HepG2 (cell line): ENCODE results near the gene RBBP8NL. TPM values are rescaled to one million over a fixed set of nuclear protein-coding genes. Genes with fewer than 3 reads are reported as not detected.
A peak's percentile ranks its signal among the peaks of the same experiment; 100 is the strongest.

Experiments used
- ATM ChIP-seq: fragments of 450-650 bp; IDR thresholded peaks from 2 replicates; pipeline ENCODE4 v1.7.1; 2017; ENCODE audit warnings: mild to moderate bottlenecking, borderline replicate concordance
- DR1 ChIP-seq: sonication (generic); formaldehyde crosslinking; IDR thresholded peaks from 2 replicates; pipeline ENCODE4 v1.8.0; 2021; ENCODE audit warnings: mild to moderate bottlenecking, missing genetic modification reagents, inconsistent platforms
- EHMT2 ChIP-seq: fragments of 200-600 bp; sonication (generic); IDR thresholded peaks from 2 replicates; pipeline ENCODE4 v1.7.0; 2017; ENCODE audit warnings: antibody characterized with exemption, low read depth, low read length, borderline replicate concordance
- ETV6 ChIP-seq: sonication (generic); formaldehyde crosslinking; conservative IDR thresholded peaks from 2 replicates; pipeline ENCODE4 v1.4.0; 2020; ENCODE audit warnings: missing genetic modification reagents
- MLLT10 ChIP-seq: sonication (generic); formaldehyde crosslinking; IDR thresholded peaks from 2 replicates; pipeline ENCODE4 v1.4.0; 2020; ENCODE audit warnings: missing genetic modification reagents
- PTBP1 ChIP-seq: fragments of 200-400 bp; formaldehyde crosslinking; IDR thresholded peaks from 2 replicates; pipeline ENCODE4 v1.6.1; 2018; ENCODE audit warnings: low read length, low read depth; ENCODE audit not compliant: poor library complexity, severe bottlenecking
- SIX1 ChIP-seq: sonication (generic); formaldehyde crosslinking; IDR thresholded peaks from 2 replicates; pipeline ENCODE4 v1.4.0; 2020; ENCODE audit warnings: missing genetic modification reagents, borderline replicate concordance
- SNAI1 ChIP-seq: sonication (generic); formaldehyde crosslinking; IDR thresholded peaks from 2 replicates; pipeline ENCODE4 v1.5.0; 2020; ENCODE audit warnings: mild to moderate bottlenecking, missing genetic modification reagents, borderline replicate concordance
- THYN1 ChIP-seq: sonication (generic); formaldehyde crosslinking; IDR thresholded peaks from 2 replicates; pipeline ENCODE4 v1.8.1; 2023; ENCODE audit warnings: low read depth, mild to moderate bottlenecking, moderate library complexity, missing genetic modification reagents, borderline replicate concordance
- ZBTB20 ChIP-seq: sonication (generic); formaldehyde crosslinking; IDR thresholded peaks from 2 replicates; pipeline ENCODE4 v1.8.1; 2023; ENCODE audit warnings: missing genetic modification reagents, low read depth, mild to moderate bottlenecking, borderline replicate concordance
- ZKSCAN1 ChIP-seq: fragments of 150-350 bp; IDR thresholded peaks from 2 replicates; pipeline ENCODE4 v1.6.1; 2014; ENCODE audit warnings: low read length
- ZMYM3 ChIP-seq: sonication (generic); formaldehyde crosslinking; IDR thresholded peaks from 2 replicates; pipeline ENCODE4 v1.5.1; 2020; ENCODE audit warnings: mild to moderate bottlenecking, missing genetic modification reagents
- ZNF337 ChIP-seq: sonication (generic); formaldehyde crosslinking; IDR thresholded peaks from 2 replicates; pipeline ENCODE4 v1.5.1; 2020; ENCODE audit warnings: missing genetic modification reagents, low read depth, mild to moderate bottlenecking, borderline replicate concordance
- ZNF33B ChIP-seq: sonication (generic); formaldehyde crosslinking; IDR thresholded peaks from 2 replicates; pipeline ENCODE4 v1.5.1; 2020; ENCODE audit warnings: mild to moderate bottlenecking, missing genetic modification reagents
- ZNF383 ChIP-seq: sonication (generic); formaldehyde crosslinking; IDR thresholded peaks from 2 replicates; pipeline ENCODE4 v1.4.0; 2020; ENCODE audit warnings: missing genetic modification reagents, mild to moderate bottlenecking, borderline replicate concordance
- ZSCAN22 ChIP-seq: sonication (generic); formaldehyde crosslinking; IDR thresholded peaks from 2 replicates; pipeline ENCODE4 v1.4.0; 2020; ENCODE audit warnings: mild to moderate bottlenecking, missing genetic modification reagents
- polyA plus RNA-seq, 8 experiments: library from polyadenylated mRNA; depleted of rRNA in 3 of 8; stranded (reverse) in 7 of 8; unstranded in 1 of 8; fragments of >200 nt; fragmentation: Illumina TruSeq in 4 of 8; extraction: Trizol in 4 of 8; gene quantifications; 2 replicates each; pipeline versions ENCODE4 v1.2.1 to v1.2.3, GENCODE V29; 2011 to 2016; ENCODE audit warnings: low read depth in 4 of 8, missing spikeins in 1 of 8, mixed read lengths in 1 of 8; ENCODE audit not compliant: insufficient read depth in 1 of 8
- total RNA-seq, 5 experiments: library from RNA; depleted of rRNA; stranded (reverse); fragments of >200 nt; fragmentation: Illumina TruSeq; extraction: Trizol; gene quantifications; 2 replicates each; pipeline ENCODE4 v1.2.3, GENCODE V29; 2016; ENCODE audit warnings: low read depth in 1 of 5
- TF ChIP-seq, protein P1 (sequence below), 2 experiments: IDR thresholded peaks; 2 replicates each; pipeline ENCODE4 v1.6.1; 2011 to 2012; ENCODE audit warnings: low read length in 2 of 2, borderline replicate concordance in 1 of 2, low read depth in 1 of 2, mild to moderate bottlenecking in 1 of 2, moderate library complexity in 1 of 2
- TF ChIP-seq, protein P2 (sequence below): sonication (generic); formaldehyde crosslinking; IDR thresholded peaks from 2 replicates; pipeline ENCODE4 v1.4.0; 2020; ENCODE audit warnings: mild to moderate bottlenecking, missing genetic modification reagents, borderline replicate concordance
- TF ChIP-seq, protein P3 (sequence below): sonication (generic); formaldehyde crosslinking; IDR thresholded peaks from 2 replicates; pipeline ENCODE4 v1.9.0; 2022; ENCODE audit warnings: missing genetic modification reagents, mild to moderate bottlenecking, borderline replicate concordance
- TF ChIP-seq, protein P4 (sequence below): sonication (generic); formaldehyde crosslinking; IDR thresholded peaks from 2 replicates; pipeline ENCODE4 v1.5.1; 2020; ENCODE audit warnings: missing genetic modification reagents, mild to moderate bottlenecking, borderline replicate concordance

Gene RBBP8NL
- total and polyA plus RNA-seq, 2 of the 13 experiments (the other 11 are each of a cell fraction or from before 2014, with no cell fraction given), result 0.69 to 0.86 TPM

DNA sequence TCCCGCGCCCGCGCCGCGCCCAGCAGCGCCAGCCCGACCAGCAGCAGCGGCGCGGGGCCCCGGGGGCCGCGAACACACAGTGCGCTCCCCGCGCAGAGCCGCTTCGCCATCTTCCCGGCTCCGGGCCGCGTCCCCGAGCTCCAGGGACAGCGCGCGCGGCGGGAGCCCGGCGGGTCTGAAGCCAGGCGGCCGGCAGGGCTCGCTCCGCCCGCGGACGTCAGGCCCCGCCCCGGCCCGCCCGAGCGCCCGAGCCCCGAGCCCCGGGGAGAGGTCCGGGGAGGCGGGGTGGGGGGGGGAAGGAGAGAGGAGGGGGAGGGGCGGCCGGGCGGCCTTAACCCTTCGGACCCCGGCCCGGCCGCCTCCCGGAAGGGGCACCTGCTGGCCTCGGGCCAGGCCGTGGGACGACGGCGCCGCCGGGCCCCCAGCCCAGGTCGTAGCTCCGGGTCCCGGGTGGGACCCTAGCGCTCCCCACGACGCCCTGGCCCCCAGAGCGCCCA, 60.2 kb downstream of the RBBP8NL start, which contains the start of gene LAMA5 (continued):
- TF ChIP-seq ZNF33B (CRISPR knock-in tag) (no peak), ZMYM3 (CRISPR knock-in tag) (no peak), ATM (no peak), ZNF337 (CRISPR knock-in tag) (no peak), ETV6 (CRISPR knock-in tag) (no peak; the same call in 1 of the 2 replicates), SNAI1 (CRISPR knock-in tag) (no peak), DR1 (CRISPR knock-in tag) (no peak), ZSCAN22 (no peak), SIX1 (no peak), PTBP1 (peak; percentile 65), MLLT10 (CRISPR knock-in tag) (no peak), ZKSCAN1 (no peak), THYN1 (CRISPR knock-in tag) (no peak), ZNF383 (no peak), EHMT2 (no peak), ZBTB20 (no peak)
- TF ChIP-seq, protein P1, sequence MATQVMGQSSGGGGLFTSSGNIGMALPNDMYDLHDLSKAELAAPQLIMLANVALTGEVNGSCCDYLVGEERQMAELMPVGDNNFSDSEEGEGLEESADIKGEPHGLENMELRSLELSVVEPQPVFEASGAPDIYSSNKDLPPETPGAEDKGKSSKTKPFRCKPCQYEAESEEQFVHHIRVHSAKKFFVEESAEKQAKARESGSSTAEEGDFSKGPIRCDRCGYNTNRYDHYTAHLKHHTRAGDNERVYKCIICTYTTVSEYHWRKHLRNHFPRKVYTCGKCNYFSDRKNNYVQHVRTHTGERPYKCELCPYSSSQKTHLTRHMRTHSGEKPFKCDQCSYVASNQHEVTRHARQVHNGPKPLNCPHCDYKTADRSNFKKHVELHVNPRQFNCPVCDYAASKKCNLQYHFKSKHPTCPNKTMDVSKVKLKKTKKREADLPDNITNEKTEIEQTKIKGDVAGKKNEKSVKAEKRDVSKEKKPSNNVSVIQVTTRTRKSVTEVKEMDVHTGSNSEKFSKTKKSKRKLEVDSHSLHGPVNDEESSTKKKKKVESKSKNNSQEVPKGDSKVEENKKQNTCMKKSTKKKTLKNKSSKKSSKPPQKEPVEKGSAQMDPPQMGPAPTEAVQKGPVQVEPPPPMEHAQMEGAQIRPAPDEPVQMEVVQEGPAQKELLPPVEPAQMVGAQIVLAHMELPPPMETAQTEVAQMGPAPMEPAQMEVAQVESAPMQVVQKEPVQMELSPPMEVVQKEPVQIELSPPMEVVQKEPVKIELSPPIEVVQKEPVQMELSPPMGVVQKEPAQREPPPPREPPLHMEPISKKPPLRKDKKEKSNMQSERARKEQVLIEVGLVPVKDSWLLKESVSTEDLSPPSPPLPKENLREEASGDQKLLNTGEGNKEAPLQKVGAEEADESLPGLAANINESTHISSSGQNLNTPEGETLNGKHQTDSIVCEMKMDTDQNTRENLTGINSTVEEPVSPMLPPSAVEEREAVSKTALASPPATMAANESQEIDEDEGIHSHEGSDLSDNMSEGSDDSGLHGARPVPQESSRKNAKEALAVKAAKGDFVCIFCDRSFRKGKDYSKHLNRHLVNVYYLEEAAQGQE (IDR thresholded peaks at IDR 0.05; ENCODE audit: borderline replicate concordance in 1 of 2, low read depth in 1 of 2, low read length in 2 of 2), result peak in 1 of 2 experiments; percentile 58; a peak in 2 of 4 replicates
- TF ChIP-seq, protein P2, sequence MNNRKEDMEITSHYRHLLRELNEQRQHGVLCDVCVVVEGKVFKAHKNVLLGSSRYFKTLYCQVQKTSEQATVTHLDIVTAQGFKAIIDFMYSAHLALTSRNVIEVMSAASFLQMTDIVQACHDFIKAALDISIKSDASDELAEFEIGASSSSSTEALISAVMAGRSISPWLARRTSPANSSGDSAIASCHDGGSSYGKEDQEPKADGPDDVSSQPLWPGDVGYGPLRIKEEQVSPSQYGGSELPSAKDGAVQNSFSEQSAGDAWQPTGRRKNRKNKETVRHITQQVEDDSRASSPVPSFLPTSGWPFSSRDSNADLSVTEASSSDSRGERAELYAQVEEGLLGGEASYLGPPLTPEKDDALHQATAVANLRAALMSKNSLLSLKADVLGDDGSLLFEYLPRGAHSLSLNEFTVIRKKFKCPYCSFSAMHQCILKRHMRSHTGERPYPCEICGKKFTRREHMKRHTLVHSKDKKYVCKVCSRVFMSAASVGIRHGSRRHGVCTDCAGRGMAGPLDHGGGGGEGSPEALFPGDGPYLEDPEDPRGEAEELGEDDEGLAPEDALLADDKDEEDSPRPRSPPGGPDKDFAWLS (CRISPR knock-in tag), result no peak
- TF ChIP-seq, protein P3, sequence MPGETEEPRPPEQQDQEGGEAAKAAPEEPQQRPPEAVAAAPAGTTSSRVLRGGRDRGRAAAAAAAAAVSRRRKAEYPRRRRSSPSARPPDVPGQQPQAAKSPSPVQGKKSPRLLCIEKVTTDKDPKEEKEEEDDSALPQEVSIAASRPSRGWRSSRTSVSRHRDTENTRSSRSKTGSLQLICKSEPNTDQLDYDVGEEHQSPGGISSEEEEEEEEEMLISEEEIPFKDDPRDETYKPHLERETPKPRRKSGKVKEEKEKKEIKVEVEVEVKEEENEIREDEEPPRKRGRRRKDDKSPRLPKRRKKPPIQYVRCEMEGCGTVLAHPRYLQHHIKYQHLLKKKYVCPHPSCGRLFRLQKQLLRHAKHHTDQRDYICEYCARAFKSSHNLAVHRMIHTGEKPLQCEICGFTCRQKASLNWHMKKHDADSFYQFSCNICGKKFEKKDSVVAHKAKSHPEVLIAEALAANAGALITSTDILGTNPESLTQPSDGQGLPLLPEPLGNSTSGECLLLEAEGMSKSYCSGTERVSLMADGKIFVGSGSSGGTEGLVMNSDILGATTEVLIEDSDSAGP, result no peak; the same call in 1 of the 2 replicates
- TF ChIP-seq, protein P4, sequence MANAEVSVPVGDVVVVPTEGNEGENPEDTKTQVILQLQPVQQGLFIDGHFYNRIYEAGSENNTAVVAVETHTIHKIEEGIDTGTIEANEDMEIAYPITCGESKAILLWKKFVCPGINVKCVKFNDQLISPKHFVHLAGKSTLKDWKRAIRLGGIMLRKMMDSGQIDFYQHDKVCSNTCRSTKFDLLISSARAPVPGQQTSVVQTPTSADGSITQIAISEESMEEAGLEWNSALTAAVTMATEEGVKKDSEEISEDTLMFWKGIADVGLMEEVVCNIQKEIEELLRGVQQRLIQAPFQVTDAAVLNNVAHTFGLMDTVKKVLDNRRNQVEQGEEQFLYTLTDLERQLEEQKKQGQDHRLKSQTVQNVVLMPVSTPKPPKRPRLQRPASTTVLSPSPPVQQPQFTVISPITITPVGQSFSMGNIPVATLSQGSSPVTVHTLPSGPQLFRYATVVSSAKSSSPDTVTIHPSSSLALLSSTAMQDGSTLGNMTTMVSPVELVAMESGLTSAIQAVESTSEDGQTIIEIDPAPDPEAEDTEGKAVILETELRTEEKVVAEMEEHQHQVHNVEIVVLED (CRISPR knock-in tag), result peak; percentile 24; the same call in 1 of the 2 replicates
